Right lung (tissue), 5 donors: ENCODE results near the gene CAPSL. TPM values are rescaled to one million over a fixed set of nuclear protein-coding genes. Genes with fewer than 3 reads are reported as not detected.
"Not testable (repeated sequence)": the region's sequence is repeated elsewhere in the genome, so short reads cannot be mapped to it uniquely, and the experiment has no call there.

Experiments
- DNase-seq, 2 donors: peaks; one replicate each; pipeline ENCODE4 v3.0.0-alpha.2; 2013
- polyA plus RNA-seq, 5 donors: library from polyadenylated mRNA; unstranded; fragments of 120-200 nt; gene quantifications; one replicate each; pipeline versions ENCODE4 v1.2.1 to v1.2.3, GENCODE V29; 2013; ENCODE audit warnings: inconsistent platforms in 1 of 5, low replicate concordance in 1 of 5; ENCODE audit not compliant: insufficient read length in 5 of 5, insufficient read depth in 1 of 5

The CAPSL gene
- polyA plus RNA-seq, 5 donors, result 3.3 to 12.1 (median 9.1) TPM

DNA sequence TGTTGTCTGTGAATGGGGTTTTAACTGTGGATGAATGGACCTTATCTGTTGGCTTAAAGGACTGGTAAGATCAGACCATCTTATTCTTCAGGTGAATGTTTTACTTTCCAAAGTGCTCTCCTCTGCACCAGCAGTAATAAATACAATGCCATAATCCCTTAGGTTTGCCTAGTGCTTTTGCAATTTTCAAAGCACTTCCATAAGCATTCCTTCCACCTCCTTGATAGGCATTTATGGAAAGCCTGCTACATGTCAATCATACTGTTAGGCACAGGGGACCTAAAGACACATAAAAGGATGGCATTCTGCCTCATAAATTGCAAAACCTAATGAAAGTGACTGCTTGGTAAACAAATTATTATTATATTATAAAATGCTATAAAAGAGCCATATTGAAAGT is 60.3 kb downstream of the CAPSL start:
- DNase-seq, result no peak

DNA sequence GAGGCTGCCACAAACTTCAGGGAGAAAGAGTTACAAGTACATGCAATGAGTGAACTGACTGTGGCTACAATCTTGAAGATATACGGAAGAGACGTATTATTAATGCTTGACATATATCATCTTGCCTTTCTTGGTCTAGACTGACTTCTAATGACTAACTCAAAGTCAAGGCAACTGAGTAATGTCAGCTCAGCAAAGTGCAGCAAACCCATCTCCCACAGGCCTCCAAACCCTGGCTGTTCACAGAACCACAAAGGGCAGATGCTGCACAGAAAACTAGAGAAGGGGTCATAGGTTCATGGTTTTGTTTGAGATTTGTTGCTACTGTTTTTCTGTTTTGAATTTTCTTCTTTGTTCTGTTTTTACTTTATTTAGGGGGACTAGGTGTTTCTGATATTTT is 60.8 kb downstream of the CAPSL start:
- DNase-seq, result no peak

DNA sequence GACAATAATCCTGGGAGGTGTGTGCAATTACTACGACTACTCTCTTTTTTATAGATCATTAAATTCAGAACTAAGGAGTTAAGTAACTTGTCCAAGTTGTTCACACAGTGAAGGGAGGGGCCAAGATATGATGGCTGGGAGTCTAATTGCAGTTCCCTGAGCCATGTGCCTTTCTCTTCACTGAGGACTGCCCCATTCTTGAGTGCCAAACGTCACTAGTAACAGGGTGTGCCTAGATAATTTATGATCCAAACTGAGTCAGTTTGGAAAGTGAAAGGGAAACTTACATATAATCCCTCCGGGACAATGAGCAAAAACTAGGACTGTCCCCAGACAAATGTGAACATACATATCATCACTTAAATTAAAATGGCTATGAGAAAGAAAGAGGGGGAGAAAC is 61.5 kb downstream of the CAPSL start:
- no peak for DNase-seq

DNA sequence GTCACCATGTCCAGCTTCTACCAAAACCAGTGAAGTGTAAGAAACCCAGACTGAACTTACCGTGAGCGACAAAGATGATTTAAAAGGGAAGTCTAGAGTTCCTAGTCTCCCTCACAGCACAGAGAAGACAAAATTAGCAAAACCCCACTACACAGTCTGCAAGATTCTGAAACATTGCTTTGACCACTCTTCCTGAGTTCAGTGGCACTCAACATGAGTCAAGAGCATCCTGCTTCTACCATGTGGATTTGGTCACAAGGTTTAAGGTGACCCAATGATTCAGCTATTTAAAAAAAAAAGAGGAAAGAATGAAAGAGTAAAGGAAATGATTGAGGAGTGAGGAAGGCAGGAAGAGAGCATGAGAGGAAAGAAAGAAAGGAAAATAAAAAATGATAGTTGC is 62.0 kb downstream of the CAPSL start:
- no peak for DNase-seq

DNA sequence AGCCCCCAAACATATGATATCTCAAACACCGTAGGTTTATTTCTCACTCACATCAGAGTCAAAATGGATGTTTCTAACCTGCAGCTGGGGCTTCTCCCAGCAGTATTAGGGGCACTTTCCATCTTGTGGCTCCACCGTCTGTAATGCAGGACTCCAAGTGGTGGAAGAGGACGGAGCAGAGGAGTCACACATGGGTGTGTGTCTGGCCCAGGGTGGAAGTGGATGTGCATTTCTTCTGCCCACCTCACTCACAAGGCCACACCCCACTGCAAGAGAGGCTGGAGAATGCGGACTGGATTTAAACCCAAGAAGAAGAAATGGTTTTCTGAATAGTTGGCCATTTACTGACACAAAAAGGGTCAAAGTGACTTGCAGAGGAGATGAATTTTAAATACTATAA is 67.8 kb downstream of the CAPSL start:
- DNase-seq, result no peak

DNA sequence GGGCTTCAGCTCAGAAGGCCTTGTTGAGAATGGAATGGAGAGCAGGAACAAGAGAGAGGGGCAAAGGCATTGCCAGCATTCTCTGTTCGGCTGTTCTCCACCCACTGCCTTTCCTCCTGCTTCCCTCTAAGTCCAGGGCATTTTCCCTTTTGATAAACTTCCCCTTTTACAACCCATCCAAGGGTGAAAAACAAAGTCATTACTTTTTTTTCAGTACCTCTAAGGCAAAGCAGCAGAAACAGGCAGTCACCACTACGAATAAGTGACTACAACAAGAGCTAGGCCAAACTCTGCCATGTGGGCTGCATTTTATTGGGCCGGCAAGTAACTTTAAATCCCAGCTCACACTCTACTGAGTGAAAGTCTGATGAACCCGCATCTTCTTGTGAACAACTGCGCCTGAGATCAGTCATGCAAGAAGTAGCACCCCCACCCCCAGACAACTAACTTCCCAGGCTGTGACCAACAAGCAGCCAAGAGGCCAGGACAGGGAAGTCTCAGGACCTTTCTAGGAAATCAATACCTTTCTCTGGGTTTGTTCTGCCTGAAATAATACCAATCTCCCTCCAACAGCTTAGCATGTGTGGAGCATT is 68.6 kb downstream of the CAPSL start:
- DNase-seq, result no peak

DNA sequence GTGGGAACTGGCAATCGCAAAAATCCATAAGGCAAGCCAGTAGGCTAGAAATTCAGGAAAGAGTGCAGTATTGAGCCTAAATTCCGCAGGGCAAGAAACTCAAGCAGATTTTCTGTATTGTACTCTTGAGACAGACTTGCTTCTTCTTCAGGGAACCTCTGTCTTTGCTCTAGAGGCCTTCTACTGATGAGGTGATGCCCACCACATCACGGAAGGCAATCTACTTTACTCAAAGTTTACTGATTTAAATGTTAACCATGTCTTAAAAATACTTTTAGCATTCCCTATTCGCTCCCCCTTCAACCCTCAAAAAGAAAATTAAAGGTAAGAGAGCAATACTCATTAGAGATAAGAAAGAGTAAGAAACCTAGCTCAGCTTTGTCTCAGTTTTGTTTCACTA is 70.4 kb downstream of the CAPSL start:
- DNase-seq, result no peak

DNA sequence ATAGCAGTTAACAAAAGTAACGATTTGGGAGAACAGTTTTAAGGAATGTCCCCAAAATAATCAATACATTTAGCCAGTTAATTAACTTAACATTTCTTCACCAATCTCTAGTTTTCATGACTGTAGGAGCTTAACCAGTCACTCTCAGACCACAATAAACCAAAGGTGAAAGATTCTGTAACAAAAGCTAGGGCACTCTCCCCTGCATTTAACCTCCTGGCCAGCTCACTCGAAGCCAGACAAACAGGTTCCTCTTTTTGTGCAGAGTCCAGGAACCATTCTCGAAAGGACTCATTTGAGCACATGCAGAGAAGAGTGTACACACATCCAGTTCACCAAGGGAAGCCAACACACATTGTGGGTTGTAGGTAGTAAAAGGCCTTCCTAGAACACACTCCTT is 75.3 kb downstream of the CAPSL start:
- no peak for DNase-seq

DNA sequence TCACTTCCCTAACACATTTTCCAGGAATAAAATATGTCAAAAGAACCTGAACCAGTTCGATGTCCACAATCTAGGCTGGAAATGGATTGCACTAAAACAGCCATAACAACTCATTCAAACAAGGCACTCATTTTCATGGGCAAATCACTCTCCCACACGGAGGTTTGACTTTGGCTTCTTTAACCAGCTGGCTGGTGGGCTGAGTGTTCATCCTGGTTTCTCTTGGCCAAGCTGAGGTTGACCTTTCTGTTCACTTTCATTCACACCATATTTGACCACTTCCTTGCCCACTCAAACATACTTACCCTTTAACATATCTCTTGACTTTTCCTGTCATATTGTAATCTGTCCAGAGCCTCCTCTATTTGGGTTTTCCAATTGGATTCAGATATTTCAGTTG is 76.3 kb downstream of the CAPSL start:
- DNase-seq, result no peak

DNA sequence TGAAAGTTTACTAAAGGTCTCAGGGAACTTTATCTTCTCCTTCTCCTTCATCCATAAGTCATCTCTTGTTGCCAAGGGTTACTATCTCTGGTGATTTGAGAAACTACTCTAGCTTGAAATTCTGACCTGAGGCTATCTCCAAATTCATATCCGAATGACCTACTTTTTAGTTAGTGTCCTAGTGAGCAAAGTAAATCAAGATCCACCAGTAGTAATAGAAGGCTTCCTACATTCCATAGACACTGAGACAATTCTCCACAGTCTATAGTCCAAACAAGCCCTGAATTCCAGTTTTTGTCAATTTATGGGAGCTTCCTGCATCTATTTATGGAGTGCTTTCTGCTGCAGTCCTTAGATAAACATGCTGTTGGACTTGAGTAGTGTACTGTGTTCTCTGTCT is 76.7 kb downstream of the CAPSL start:
- no peak for DNase-seq

DNA sequence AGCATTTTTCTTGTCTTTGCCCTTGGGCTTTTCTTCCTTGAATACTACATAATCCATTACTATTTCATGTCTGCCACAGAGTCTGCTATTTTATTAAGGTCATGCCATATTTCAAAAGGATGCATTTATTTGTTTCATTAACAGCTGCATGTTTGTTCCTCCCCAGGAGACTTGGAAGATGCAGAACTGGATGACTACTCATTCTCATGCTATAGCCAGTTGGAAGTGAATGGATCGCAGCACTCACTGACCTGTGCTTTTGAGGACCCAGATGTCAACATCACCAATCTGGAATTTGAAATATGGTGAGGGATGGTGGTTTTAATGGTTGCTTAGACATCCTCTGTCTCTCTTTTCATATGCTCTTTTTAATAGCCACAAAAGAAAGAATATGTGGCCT is 77.7 kb downstream of the CAPSL start:
- no peak for DNase-seq

DNA sequence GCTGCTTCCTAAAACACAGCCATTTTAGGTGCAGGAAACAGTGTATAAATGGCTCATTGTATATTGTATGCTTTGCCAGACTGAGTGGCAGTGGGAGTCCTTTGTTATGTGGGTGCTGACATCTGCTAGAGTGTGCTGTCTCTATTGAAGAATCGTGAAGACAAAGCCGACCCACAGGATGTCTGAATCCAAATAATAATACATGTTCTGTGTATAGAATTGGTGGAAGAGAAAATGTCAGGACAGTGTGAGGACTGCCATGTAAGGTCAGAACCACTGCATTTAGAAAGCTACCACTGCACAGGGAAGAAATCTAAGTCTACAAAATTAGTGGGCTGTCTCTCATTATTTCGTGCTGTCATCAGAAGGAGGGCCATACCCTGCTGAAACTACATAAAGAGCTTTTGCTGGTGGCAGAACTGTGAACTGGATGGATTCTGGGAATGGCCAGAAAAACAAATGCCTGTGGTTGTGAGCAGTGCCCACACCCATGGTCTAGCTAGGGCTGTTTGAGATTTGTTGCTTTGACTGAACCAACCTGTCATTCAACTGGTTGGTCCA is 79.2 kb downstream of the CAPSL start:
- no peak for DNase-seq

DNA sequence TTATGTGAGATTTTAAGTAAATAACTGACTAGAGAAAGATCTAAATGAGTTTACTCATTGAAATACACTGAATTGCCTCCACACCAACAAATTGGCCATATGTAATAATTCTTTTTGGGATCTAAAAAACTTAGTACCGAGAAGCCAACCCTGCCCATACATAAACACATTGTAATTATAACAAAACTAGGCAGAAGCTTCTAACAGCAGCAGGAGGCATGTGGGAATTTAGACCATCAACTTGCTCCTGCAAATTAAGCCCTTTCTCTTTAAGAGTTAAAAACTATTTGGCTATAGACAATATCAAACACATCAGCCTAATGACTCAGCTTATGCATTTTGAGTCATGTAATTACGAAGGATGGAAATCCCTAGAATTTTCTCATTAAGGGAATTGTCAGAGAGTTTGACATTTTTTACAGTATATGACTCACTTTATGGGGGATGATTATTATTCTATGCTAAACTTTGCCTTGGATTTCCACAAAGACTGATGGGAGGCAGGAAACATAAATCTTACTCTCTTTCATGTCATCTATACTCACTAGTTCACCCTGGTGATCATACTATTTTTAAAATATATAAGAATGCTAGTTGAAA is 80.7 kb downstream of the CAPSL start:
- DNase-seq, result no peak

DNA sequence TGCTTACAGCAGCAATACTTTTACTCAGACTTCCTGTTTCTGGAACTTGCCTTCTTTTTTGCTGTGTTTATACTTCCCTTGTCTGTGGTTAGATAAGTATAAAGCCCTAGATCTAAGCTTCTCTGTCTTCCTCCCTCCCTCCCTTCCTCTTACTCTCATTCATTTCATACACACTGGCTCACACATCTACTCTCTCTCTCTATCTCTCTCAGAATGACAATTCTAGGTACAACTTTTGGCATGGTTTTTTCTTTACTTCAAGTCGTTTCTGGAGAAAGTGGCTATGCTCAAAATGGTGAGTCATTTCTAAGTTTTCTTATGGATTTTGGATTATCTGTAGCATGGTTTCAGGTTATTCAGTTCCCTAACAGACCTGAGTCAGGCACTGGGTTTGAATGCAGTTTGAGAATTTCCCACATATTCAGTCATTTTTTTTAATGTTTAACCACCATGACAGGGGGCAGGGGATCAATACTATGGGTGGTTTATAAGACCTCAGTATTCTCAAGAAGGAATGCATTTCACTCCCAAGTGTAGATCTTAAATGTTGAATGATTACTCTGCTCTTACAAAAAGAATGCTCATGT is 81.6 kb downstream of the CAPSL start, which contains the start of gene IL7R:
Gene IL7R, plus strand, starts transcription at position 127 of the 587 bp plus-strand sequence. Its CDS starts 87 bp downstream, at position 214.
- no peak for DNase-seq

DNA sequence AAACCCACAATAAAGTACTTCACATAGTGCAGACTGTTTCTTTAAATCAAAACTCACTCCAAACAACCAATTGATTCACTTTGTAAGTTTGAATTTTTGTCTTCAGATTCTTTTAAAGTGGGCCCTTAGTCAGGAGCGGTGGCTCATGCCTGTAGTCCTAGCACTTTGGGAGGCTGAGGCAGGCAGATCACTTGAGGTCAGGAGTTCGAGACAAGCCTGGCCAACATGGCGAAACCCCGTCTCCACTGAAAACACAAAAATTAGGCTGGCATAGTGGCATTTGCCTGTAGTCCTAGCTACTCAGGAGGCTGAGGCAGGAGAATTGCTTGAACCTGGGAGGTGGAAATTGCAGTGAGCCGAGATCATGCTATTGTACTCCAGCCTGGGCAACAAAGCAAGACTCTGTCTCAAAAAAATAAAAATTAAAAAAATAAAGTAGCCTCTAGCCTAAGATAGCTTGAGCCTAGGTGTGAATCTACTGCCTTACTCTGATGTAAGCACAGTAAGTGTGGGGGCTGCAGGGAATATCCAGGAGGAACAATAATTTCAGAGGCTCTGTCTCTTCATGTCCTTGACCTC is 82.1 kb downstream of the CAPSL start:
- DNase-seq, result not testable (repeated sequence)

DNA sequence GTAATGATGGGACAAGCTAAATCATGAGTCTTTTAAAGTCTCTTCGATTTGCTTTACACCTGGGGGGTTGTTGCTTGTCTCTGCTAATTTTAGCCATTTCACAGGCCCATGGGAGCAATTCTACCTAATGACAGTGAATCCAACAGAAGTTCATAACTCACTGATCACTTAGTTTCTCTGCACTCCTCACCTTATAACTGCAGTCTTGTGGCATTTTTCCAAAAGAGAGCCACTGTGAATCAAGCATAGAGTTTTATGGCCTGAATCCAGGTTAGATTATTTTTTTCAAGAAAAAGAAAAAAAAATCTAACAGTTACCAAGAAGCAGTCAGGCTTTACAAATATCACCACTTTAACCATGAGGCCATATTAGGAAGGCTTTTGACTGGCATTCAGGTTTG is 83.2 kb downstream of the CAPSL start:
- no peak for DNase-seq

Other genes with a start within 250 kb of the CAPSL start
- gene IL7R, start 81.7 kb downstream of the CAPSL start, polyA plus RNA-seq, result 10 to 100 TPM in 2 of 5 donors, 1 to 10 TPM in 3; 8.4 to 11.0 (median 8.9) TPM
- gene UGT3A1, start 52.8 kb upstream of the CAPSL start, polyA plus RNA-seq, result 1 to 10 TPM in 1 of 5 donors, under 1 TPM in 1, not detected in 3; 0.16 to 1.0 TPM
- gene UGT3A2, start 128.3 kb upstream of the CAPSL start, polyA plus RNA-seq, result under 1 TPM; 0.06 to 0.13 (median 0.09) TPM
- 10 to 100 TPM in 4 of 5 donors, 1 to 10 TPM in 1; 7.6 to 11.9 (median 11.9) TPM for gene LMBRD2, start 213.3 kb upstream of the CAPSL start, polyA plus RNA-seq
- gene SKP2, start 213.5 kb upstream of the CAPSL start, polyA plus RNA-seq, result 10 to 100 TPM; 39.7 to 63.6 (median 52.2) TPM